T-helper 9 cell (primary cell): ENCODE data around the gene THPO.

Experiments
- DNase-seq: peaks from one replicate; pipeline ENCODE4 v3.0.0-alpha.2; 2020

The THPO gene

GRCh38 chr3:184361932-184362667 is 15.9 kb downstream of the THPO start:
- DNase-seq: peak; percentile 25

GRCh38 chr3:184361532-184361931 is 16.5 kb downstream of the THPO start, which contains the start of the genes CLCN2 and POLR2H:
Gene CLCN2 (minus strand): TSS chr3:184361605. CDS start chr3:184361479, 126 bp downstream.
Gene POLR2H (plus strand): TSS chr3:184361710. CDS start chr3:184363493, 1,783 bp downstream.
- DNase-seq: peak; percentile 38

GRCh38 chr3:184360929-184361531 is 17.0 kb downstream of the THPO start:
- no peak for DNase-seq

GRCh38 chr3:184360070-184360928 is 17.7 kb downstream of the THPO start:
- no peak for DNase-seq

GRCh38 chr3:184359610-184360009 is 18.4 kb downstream of the THPO start:
- no peak for DNase-seq

GRCh38 chr3:184358921-184359350 is 19.1 kb downstream of the THPO start:
- no peak for DNase-seq

DNA sequence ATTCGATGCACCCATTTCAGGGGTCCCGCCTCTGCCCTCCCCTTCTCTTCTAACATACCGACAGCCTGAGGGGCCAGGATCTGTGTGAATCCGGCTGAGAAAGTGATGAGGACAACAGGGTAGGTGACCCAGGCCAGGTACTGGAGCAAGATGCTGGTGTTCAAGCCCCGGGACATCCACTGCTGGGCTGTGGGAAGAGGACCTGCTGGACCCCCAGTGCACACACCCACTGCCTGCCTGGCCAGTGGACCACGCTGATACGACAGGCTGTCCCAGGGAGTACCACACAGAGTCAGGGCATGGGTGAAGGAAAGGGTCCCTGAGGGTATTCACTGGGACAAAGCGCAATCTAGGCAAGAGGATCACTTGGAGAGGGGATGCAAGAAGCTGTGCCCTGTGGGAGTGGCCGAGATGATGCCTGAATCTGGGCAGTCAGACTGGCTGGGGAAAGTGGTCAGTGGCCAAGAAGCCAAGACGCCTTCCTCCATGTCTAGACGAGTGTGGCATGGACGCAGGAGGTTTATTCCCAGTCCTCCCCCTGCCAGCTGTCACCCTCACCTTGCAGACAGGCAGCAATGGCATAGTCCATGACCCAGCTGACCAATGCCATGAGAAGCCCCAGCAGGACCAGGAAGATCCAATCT is 19.8 kb downstream of the THPO start:
- no peak for DNase-seq

DNA sequence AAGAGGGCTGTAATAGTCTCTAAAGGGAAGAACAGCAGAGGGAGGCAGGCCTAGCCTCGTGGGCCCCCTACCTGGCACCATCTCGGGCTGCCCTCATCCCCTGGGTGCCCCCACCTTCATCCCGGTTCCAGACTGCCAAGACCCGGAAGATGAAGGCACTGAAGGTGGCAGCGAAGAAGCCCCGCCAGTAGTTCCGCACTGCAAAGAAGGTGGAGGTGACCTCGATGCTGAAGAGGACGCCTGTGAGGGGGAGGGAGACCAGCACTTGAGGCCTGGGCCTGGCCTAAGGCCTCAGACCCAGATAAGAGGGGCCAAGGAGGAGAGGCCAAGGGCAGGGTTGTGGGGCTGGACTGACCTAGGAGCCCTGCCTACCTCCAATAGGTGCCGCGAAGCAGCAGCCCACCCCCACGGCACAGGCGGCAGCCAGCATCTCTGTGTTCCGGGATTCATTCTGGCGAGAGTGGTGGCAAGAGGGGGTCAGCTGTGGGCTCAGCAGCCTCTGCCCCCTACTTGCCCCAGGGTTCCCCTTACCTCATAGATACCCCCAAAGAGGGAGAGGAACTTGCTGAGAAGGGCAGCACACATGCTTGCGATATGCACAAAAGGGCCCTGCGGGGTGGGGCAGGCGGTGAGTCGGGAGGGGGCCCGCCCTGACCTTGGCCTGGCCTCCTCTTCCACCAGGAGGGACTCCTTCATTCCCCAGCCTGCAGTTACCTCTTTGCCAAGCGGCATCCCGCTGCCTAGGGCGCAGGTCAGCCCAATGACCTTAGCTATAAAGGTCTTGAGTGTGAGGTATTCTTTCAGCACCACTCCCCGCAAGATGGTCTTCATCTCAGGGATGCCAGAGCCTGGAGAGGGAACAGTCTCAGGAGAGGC is 20.5 kb downstream of the THPO start:
- DNase-seq: no peak

- no peak for DNase-seq
Measured at GRCh38 chr3:184355261-184356040, 22.6 kb downstream of the THPO start.

GRCh38 chr3:184354754-184355153 is 23.3 kb downstream of the THPO start:
- DNase-seq: no peak

GRCh38 chr3:184354121-184354728 is 23.8 kb downstream of the THPO start:
- peak; percentile 64 for DNase-seq

- no peak for DNase-seq
Measured at GRCh38 chr3:184353546-184353941, 24.5 kb downstream of the THPO start.

GRCh38 chr3:184352897-184353545 is 25.0 kb downstream of the THPO start:
- no peak for DNase-seq

DNA sequence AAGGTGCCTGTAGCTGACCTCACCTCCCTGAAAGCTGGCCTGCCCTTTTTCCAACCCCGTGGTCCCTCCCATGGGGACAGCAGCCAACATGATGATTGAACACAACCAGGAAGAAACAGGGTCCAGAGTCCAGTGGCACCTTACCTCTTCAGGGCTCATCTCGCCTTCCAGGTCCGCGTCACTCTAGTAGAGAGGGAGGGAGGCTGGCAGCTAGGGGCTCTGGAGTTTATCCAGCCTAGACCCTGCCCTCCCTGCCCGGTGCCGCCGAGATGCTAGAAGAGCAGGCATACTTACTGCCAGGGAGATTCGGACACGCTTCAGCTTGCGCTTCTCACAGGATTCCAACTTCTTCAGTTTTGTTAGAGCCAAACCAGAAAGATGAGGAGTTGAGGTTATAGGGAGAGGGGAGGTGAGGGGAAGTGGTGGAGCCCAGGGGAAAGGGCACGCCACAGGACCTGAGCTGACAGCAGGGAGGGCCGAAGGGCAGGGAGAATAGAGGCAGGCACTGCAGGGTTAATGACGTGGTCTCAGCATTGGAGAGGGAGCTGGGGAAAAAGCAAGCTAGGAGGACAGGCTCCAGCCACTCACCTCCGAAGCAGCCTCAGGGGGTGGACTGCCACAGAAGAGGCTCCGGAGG is 25.7 kb downstream of the THPO start:
- DNase-seq: no peak

DNA sequence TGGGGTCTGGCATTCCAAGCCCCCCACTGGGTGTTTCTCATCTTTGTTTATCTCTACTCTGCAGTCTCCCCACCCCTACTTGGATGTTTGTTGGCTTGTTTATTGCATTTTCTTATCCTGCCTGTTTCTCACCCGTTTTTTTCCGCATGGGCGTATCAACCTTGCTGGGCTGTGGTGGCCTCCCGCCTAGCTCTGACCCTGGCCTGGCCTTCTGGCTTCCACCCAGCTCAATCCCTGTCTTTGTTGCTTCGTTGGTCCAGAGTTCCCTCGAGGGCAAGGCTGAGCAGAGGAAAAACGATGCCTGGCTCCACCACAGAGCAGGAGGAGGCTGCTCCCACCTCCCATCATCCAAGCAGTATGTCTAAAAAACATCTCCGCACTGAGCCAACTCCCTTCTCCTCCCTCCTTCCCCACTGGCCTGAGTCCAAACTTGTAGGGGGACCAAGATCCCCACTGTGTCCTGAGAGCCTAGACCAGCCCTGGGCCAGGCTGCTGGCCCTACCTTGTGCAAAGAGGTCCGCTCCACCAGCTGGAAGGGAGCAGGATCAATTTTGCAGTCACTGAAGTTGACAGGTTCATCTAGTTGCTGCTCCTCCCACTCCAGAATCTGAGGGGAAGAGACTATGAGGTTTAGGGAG is 26.4 kb downstream of the THPO start:
- no peak for DNase-seq

- no peak for DNase-seq
Measured at GRCh38 chr3:184350618-184351017, 27.4 kb downstream of the THPO start.

DNA sequence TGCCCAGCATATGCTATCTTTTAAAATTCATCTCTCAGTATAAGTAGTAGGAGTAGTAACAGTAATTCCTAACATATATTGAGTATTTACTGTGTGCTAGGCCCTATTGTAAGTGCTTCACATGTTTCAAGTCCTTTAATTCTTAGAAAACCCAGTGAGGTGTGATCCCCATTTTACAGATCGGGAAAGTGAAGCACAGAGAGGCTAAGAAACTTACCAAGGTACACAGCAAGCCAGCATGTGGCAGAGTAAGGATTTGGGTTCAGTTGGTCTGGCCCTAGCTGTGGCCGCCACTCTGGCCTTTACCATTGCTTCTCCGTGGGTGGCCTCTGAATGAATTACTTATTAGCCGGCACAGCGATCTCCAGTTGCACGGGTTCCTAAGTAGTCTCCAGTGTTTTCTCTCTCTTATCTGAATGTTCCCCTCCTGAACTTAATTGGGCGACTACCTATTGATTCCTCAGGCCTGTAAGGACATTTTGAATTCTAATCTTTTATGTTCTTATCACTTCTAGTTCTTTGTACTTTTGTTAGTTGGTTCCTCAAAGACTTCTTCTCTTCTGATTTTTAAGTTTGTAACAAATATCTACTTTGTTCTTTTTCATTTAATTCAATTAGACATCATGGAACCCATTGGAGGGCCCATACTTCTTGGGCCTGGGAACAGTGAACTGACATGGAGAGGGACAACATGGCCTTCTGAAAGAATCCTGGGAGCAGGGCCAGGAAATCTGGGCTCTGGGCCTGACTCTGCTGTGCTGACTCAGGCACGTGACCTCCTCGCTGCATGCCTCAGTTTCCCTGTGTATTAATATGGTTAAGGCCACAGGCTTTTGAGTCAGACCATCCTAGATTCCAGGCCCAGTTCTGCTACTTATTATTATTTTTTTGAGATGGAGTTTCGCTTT is 28.2 kb downstream of the THPO start:
- DNase-seq: no peak

GRCh38 chr3:184348057-184348382 is 30.0 kb downstream of the THPO start:
- DNase-seq: no peak
